Ramos (cell line): ENCODE measurements around the gene MAGEA6.
"Not testable (repeated sequence)": the region's sequence is repeated elsewhere in the genome, so short reads cannot be mapped to it uniquely, and the experiment has no call there.

Experiments
- in situ Hi-C: fragments of 300-500 bp; cut with MboI; formaldehyde crosslinking; loops from one replicate; pipeline ENCODE4 v1.14.3; 2022; ENCODE audit warnings: low sequenced_read_pairs; ENCODE audit not compliant: unreplicated experiment

Gene MAGEA6

GRCh38 chrX:152734143-152734858, 35.2 kb downstream of the MAGEA6 start:
- in situ Hi-C loops: not testable (repeated sequence)

DNA sequence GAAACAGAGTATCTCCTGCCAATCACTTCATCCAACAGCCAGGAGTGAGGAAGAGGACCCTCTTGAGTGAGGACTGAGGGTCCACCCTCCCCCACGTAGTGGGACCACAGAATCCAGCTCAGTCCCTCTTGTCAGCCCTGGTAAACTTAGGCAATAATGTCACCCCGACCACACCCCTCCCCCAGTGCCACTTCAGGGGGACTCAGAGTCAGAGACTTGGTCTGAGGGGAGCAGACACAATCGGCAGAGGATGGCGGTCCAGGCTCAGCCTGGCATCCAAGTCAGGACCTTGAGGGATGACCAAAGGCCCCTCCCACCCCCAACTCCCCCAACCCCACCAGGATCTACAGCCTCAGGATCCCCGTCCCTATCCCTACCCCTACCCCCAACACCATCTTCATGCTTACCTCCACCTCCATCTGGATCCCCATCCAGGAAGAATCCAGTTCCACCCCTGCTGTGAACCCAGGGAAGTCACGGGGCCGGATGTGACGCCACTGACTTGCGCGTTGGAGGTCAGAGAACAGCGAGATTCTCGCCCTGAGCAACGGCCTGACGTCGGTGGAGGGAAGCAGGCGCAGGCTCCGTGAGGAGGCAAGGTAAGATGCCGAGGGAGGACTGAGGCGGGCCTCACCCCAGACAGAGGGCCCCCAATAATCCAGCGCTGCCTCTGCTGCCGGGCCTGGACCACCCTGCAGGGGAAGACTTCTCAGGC, 36.1 kb downstream of the MAGEA6 start, which contains the start of the genes CSAG1 and MAGEA12:
TSS of gene CSAG1 (minus strand) at position 461 of the 715 bp plus-strand sequence. CDS start 1,261 bp downstream, outside the sequence.
TSS of gene MAGEA12 (plus strand) at position 497 of the 715 bp plus-strand sequence. CDS start 2,405 bp downstream, outside the sequence.
- in situ Hi-C loops: no loop called here

DNA sequence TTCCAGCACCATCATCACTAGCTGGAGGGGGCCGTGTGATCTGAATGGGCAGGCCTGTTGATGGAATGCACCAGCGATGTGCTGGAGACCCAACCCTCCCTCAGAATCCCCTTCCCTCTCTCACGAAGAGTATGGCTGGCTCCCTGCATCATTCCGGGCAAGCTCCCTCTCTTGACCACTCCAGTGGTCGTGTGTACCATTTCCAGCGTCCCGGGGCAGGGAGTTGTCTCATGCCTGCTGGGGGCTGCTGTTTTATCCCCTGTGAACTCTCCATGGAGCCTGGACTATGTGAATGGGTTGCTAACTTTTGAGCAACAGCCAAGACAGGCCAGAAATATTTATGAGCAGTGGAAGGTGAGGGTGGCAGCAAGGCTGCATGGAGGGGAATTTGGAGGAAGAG, 44.1 kb downstream of the MAGEA6 start:
- in situ Hi-C loops: no loop called here
